BE2C (cell line): ENCODE results near the gene MVK.

ENCODE experiments used
- DNase-seq: peaks from one replicate; pipeline ENCODE4 v3.0.0-alpha.2; 2020
- H3K27me3 ChIP-seq: fragments of 250-450 bp; sonication (Bioruptor Pico); 2 replicates; pipeline ENCODE4 v1.5.1; 2020; ENCODE audit warnings: mild to moderate bottlenecking
- H3K36me3 ChIP-seq: fragments of 250-450 bp; sonication (Bioruptor Pico); 2 replicates; pipeline ENCODE4 v1.5.1; 2020; ENCODE audit warnings: mild to moderate bottlenecking
- H3K4me1 ChIP-seq: fragments of 250-450 bp; sonication (Bioruptor Pico); 2 replicates; pipeline ENCODE4 v1.5.1; 2020
- H3K4me3 ChIP-seq: 2 replicates; pipeline ENCODE4 v1.5.1; 2011; ENCODE audit warnings: low read depth, low read length
- H3K9me3 ChIP-seq: fragments of 250-450 bp; sonication (Bioruptor Pico); 2 replicates; pipeline ENCODE4 v1.5.1; 2020
- TF ChIP-seq, protein P1 (sequence below): IDR thresholded peaks from 2 replicates; pipeline ENCODE4 v1.5.1; 2012; ENCODE audit warnings: mild to moderate bottlenecking, low read depth, low read length

The MVK gene

DNA sequence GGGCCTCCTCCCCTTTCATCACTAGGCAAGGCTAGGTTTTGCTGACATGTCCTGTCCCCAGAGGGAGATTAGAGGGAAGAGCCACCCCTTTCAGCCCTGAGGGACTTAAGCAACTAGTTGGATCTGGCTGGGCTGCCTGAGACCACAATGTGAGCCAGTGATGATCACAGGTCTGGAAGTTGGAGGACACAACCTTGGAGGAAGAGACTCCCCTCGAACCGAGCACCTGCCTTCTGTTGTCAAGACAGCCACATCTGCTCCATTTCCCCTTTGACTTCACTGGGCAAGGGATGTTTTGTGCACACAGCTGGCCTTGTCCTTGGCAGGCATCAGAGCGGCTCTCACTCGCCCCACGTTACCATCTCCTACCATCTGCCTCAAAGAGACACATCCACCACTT, 31.4 kb downstream of the MVK start:
- Histone ChIP-seq H3K27me3 (no peaks in the 10 kb centered on the region), H3K4me1 (peaks cover 31% of the 10 kb centered on the region), H3K4me3 (no peak overlapping the region), H3K36me3 (no peaks in the 10 kb centered on the region), H3K9me3 (no peaks in the 10 kb centered on the region)
- TF ChIP-seq, protein P1, sequence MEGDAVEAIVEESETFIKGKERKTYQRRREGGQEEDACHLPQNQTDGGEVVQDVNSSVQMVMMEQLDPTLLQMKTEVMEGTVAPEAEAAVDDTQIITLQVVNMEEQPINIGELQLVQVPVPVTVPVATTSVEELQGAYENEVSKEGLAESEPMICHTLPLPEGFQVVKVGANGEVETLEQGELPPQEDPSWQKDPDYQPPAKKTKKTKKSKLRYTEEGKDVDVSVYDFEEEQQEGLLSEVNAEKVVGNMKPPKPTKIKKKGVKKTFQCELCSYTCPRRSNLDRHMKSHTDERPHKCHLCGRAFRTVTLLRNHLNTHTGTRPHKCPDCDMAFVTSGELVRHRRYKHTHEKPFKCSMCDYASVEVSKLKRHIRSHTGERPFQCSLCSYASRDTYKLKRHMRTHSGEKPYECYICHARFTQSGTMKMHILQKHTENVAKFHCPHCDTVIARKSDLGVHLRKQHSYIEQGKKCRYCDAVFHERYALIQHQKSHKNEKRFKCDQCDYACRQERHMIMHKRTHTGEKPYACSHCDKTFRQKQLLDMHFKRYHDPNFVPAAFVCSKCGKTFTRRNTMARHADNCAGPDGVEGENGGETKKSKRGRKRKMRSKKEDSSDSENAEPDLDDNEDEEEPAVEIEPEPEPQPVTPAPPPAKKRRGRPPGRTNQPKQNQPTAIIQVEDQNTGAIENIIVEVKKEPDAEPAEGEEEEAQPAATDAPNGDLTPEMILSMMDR: no peak
- DNase-seq: peak; percentile 80

DNA sequence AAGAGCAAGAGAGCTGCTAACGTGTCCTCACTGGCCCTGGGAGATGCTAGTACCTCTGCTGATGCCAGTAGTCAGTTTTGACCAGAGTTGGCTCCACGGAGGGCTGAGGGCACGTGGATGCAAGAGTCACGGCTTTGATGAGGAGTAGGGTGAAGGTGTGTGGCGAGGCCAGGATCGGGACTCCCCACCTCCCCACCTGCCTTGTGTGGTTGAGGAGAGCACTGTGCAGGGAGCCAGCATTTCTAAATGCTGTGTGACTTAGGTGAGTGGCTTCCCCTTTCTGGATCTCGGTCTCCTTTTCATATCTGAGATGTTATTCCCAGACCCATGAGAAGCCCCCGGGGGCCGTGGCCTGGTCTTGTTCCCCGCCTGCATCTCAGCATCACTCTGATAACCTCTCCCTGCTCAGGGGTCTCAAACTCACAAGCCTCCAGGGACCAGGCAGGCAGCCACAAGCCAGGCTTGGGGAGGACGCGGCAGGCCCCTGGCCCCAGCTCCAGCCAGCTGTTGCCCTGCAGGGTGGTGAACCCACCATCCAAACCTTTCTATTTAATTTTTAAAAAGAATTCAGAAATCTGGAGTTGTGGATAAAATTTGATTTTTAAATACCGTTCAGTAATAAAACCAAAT, 32.1 kb downstream of the MVK start:
- H3K4me3 ChIP-seq: peak overlapping the region; percentile 19; the same call in 1 of the 2 replicates
- TF ChIP-seq, protein P1: no peak

DNA sequence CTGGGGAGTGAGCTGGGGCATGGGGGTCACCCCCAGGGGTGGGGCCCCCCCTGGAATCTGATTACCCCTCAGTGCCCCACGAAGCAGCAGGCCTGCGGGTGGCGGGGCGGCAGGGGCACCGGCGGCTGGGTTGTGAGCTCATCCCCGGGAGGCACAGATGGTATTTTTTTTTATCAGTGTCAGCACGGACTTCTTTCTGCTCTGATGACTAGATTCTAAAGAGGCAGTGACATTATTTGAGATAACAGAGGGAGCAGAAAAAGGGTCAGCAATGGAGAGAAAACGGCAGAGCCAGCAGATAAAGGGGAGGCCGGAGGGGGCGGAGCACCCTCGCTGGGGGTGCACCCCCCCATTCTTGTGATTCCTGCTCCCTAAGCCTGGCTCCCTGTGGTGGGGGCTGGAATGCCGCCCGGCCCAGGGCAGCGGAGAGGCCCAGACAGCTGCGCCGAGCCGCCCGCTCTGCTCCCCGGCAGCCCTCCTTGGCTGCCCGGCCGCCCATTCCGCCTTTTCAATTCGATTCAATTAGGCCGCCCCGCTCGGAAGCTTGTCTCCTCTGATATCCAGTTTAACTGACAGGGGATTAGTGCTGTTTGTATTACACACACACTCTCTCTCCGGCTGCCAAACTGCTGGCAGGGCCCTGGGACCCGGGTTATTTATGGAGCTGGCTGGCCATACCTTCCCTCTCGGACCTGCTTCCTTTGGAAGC, 32.9 kb downstream of the MVK start:
- Histone ChIP-seq H3K36me3 (no peaks in the 10 kb centered on the region), H3K4me1 (peaks cover 33% of the 10 kb centered on the region), H3K27me3 (no peaks in the 10 kb centered on the region), H3K4me3 (peak overlapping the region; percentile 19), H3K9me3 (no peaks in the 10 kb centered on the region)
- TF ChIP-seq, protein P1: no peak
- DNase-seq: peak; percentile 92

More for the DNA sequence above, 32.1 kb downstream of the MVK start:
- no peaks in the 10 kb centered on the region for H3K36me3 ChIP-seq
- no peaks in the 10 kb centered on the region for H3K27me3 ChIP-seq
- H3K9me3 ChIP-seq: no peaks in the 10 kb centered on the region
- peak; percentile 79 for DNase-seq
- peaks cover 31% of the 10 kb centered on the region for H3K4me1 ChIP-seq

DNA sequence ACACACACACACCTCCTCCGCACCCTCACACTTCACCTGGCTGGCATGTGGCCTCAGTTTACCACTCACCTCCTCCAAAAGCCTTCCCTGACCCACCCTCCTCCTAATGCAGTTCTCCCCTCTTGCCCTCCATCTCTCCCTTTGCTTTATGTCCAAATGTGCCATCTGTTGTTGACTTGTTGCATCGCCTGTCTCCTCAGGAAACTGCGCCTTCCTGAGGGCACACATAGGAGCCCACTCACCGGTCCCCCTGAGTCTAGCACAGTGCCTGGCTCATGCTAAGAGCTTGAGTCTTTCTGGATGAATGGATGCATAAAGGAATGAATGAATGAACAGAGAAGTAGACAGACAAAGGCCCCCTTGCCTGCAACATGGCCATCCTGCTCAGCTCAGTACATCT, 34.0 kb downstream of the MVK start:
- H3K4me1 ChIP-seq: peaks cover 35% of the 10 kb centered on the region
- no peak for DNase-seq
- no peak overlapping the region for H3K4me3 ChIP-seq
- H3K9me3 ChIP-seq: no peaks in the 10 kb centered on the region
- TF ChIP-seq, protein P1: no peak
- H3K36me3 ChIP-seq: no peaks in the 10 kb centered on the region
- no peaks in the 10 kb centered on the region for H3K27me3 ChIP-seq

DNA sequence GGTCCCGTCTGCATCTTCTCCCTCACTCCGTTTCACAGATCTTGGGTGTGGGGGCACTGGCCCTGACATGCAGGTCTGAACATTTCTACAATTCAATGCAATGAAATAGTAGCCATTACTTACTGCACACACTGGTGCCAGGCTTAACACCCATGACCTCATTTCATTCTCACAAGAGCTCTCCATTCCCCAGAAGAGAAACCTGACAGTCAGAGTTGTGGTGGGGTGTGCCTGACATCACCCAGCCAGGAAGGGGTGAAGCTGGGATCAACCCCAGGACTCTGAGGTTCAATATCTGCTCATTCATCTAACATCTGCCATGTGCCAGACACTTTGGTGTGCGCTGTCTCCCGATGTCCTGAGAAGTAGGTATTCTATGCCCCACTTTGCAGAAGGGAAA, 34.7 kb downstream of the MVK start:
- no peaks in the 10 kb centered on the region for H3K9me3 ChIP-seq
- H3K4me3 ChIP-seq: no peak overlapping the region
- no peaks in the 10 kb centered on the region for H3K27me3 ChIP-seq
- DNase-seq: no peak
- H3K36me3 ChIP-seq: no peaks in the 10 kb centered on the region
- H3K4me1 ChIP-seq: peaks cover 39% of the 10 kb centered on the region
- TF ChIP-seq, protein P1: no peak

DNA sequence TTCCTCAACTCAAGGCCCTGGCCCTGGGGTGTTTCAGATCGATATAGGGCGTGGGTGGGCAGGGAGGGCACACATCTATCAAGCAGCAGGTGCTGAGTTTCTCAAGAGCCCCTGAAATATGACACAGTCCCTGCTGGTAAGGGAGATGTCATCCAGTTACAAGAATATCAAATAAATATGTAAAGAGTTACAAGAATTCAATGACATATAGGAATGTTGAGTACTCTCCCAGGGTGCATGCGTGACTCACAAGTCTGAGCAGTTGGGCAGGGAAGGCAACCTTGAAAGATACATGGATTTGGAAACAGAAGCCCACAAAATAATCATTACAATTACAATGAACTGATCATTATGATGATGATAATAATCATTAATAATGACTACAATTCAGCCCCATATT, 35.2 kb downstream of the MVK start:
- no peak for DNase-seq
- no peaks in the 10 kb centered on the region for H3K9me3 ChIP-seq
- H3K27me3 ChIP-seq: no peaks in the 10 kb centered on the region
- TF ChIP-seq, protein P1: no peak
- no peaks in the 10 kb centered on the region for H3K36me3 ChIP-seq
- no peak overlapping the region for H3K4me3 ChIP-seq
- H3K4me1 ChIP-seq: peaks cover 42% of the 10 kb centered on the region
